MM.1S (cell line): ENCODE data around the gene GRK3.

Source experiments
- DNase-seq: peaks from one replicate; pipeline ENCODE4 v3.0.0-alpha.2; 2015
- H2AFZ ChIP-seq: fragments of 300-600 bp; sonication (generic); 2 replicates; pipeline ENCODE4 v1.6.0; 2016; ENCODE audit warnings: antibody characterized with exemption, low read length
- H3F3A ChIP-seq: fragments of 300-600 bp; sonication (generic); 2 replicates; pipeline ENCODE4 v1.6.1; 2016; ENCODE audit warnings: mild to moderate bottlenecking, antibody characterized with exemption, low read length, moderate library complexity, mixed read lengths; ENCODE audit not compliant: insufficient read depth
- H3K27ac ChIP-seq: fragments of 300-600 bp; sonication (generic); 2 replicates; pipeline ENCODE4 v1.5.1; 2016; ENCODE audit warnings: mild to moderate bottlenecking, low read length
- H3K27me3 ChIP-seq: fragments of 300-600 bp; sonication (generic); replicated peaks from 2 replicates; pipeline ENCODE4 v1.6.0; 2016; ENCODE audit warnings: low read length; ENCODE audit not compliant: insufficient read depth
- H3K36me3 ChIP-seq: fragments of 300-600 bp; sonication (generic); replicated peaks from 2 replicates; pipeline ENCODE4 v1.6.1; 2016; ENCODE audit warnings: mild to moderate bottlenecking, low read length, mixed read lengths; ENCODE audit not compliant: insufficient read depth
- H3K4me1 ChIP-seq: fragments of 300-600 bp; sonication (generic); 2 replicates; pipeline ENCODE4 v1.6.1; 2016; ENCODE audit warnings: low read length, mixed read lengths
- H3K4me2 ChIP-seq: fragments of 300-600 bp; sonication (generic); 2 replicates; pipeline ENCODE4 v1.6.0; 2016; ENCODE audit warnings: low read depth, low read length
- H3K4me3 ChIP-seq: fragments of 300-600 bp; sonication (generic); 2 replicates; pipeline ENCODE4 v1.5.1; 2016; ENCODE audit warnings: low read length, mixed read lengths
- H3K79me2 ChIP-seq: fragments of 300-600 bp; sonication (generic); 2 replicates; pipeline ENCODE4 v1.6.1; 2016; ENCODE audit warnings: mixed run types, low read length, mixed read lengths
- H3K9ac ChIP-seq: fragments of 300-600 bp; sonication (generic); 2 replicates; pipeline ENCODE4 v1.6.1; 2016; ENCODE audit warnings: low read length, mixed read lengths
- H3K9me2 ChIP-seq: fragments of 300-600 bp; sonication (generic); replicated peaks from 2 replicates; pipeline ENCODE4 v1.6.1; 2016; ENCODE audit warnings: mild to moderate bottlenecking, low read length, mixed read lengths; ENCODE audit not compliant: insufficient read depth
- H3K9me3 ChIP-seq: fragments of 300-600 bp; sonication (generic); replicated peaks from 2 replicates; pipeline ENCODE4 v1.6.1; 2016; ENCODE audit warnings: mild to moderate bottlenecking, low read length, mixed read lengths; ENCODE audit not compliant: insufficient read depth
- H4K20me1 ChIP-seq: fragments of 300-600 bp; sonication (generic); 2 replicates; pipeline ENCODE4 v1.6.1; 2016; ENCODE audit warnings: mild to moderate bottlenecking, low read length, moderate library complexity, mixed read lengths; ENCODE audit not compliant: insufficient read depth
- EZH2 ChIP-seq: fragments of 300-600 bp; sonication (generic); optimal IDR thresholded peaks from 2 replicates; pipeline ENCODE3; 2017; ENCODE audit warnings: low read depth, mild to moderate bottlenecking, antibody characterized with exemption, low read length, mixed read lengths
- EZH2phosphoT487 ChIP-seq: fragments of 300-600 bp; sonication (generic); IDR thresholded peaks from 2 replicates; pipeline ENCODE4 v1.6.1; 2018; ENCODE audit warnings: antibody characterized with exemption, low read length
- TF ChIP-seq, protein P1 (sequence below): fragments of 300-600 bp; sonication (generic); IDR thresholded peaks from 2 replicates; pipeline ENCODE4 v1.5.1; 2016; ENCODE audit warnings: antibody characterized with exemption, low read length, mixed read lengths

Gene GRK3

DNA sequence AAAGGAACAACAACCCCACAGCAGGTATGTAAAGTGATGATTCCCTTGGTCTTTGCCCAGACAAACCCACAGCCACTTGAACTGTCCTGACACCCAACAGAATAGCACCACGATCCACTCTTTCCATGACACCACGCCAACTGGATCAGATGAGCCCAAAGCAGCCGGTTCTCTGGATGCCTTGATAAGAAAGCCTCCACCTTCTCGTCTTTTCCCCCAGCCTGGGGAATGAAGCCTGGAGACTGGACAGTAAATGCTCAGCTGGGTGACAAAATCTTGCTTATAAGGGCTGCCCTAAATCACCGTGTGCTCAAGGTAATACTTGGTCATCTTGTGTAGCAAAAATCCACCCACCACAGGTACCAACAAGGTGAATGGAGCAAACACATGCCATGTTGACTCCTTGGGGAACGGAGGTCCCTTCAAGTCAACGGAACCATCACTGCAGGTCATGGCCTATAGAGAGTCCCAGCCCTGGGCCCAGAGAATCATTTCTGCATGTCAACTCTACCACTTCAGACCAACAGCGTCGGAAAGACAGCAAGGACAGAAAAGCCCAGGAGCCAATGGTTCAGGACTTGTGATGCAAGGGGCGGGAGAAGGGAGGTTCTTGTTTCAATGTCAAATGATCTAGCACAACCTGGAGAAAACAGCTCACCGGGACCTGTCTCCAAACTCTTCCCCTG is 175.3 kb downstream of the GRK3 start:
- TF ChIP-seq EZH2phosphoT487 (no peak), EZH2 (no peak)
- TF ChIP-seq, protein P1, sequence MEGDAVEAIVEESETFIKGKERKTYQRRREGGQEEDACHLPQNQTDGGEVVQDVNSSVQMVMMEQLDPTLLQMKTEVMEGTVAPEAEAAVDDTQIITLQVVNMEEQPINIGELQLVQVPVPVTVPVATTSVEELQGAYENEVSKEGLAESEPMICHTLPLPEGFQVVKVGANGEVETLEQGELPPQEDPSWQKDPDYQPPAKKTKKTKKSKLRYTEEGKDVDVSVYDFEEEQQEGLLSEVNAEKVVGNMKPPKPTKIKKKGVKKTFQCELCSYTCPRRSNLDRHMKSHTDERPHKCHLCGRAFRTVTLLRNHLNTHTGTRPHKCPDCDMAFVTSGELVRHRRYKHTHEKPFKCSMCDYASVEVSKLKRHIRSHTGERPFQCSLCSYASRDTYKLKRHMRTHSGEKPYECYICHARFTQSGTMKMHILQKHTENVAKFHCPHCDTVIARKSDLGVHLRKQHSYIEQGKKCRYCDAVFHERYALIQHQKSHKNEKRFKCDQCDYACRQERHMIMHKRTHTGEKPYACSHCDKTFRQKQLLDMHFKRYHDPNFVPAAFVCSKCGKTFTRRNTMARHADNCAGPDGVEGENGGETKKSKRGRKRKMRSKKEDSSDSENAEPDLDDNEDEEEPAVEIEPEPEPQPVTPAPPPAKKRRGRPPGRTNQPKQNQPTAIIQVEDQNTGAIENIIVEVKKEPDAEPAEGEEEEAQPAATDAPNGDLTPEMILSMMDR = no peak
- H3K4me1 ChIP-seq = no peaks in the 10 kb centered on the region
- no peaks in the 10 kb centered on the region for H3K9me2 ChIP-seq
- no peak overlapping the region for H3K4me3 ChIP-seq
- no peak overlapping the region for H2AFZ ChIP-seq
- H3K4me2 ChIP-seq = no peak overlapping the region
- H3K9me3 ChIP-seq = no peaks in the 10 kb centered on the region
- no peaks in the 10 kb centered on the region for H3K36me3 ChIP-seq
- no peak for DNase-seq
- H3K27me3 ChIP-seq = peaks cover 8% of the 10 kb centered on the region
- no peaks in the 10 kb centered on the region for H3K79me2 ChIP-seq
- no peak overlapping the region for H3K27ac ChIP-seq
- no peaks in the 10 kb centered on the region for H4K20me1 ChIP-seq
- H3K9ac ChIP-seq = no peak overlapping the region
- no peaks in the 10 kb centered on the region for H3F3A ChIP-seq

DNA sequence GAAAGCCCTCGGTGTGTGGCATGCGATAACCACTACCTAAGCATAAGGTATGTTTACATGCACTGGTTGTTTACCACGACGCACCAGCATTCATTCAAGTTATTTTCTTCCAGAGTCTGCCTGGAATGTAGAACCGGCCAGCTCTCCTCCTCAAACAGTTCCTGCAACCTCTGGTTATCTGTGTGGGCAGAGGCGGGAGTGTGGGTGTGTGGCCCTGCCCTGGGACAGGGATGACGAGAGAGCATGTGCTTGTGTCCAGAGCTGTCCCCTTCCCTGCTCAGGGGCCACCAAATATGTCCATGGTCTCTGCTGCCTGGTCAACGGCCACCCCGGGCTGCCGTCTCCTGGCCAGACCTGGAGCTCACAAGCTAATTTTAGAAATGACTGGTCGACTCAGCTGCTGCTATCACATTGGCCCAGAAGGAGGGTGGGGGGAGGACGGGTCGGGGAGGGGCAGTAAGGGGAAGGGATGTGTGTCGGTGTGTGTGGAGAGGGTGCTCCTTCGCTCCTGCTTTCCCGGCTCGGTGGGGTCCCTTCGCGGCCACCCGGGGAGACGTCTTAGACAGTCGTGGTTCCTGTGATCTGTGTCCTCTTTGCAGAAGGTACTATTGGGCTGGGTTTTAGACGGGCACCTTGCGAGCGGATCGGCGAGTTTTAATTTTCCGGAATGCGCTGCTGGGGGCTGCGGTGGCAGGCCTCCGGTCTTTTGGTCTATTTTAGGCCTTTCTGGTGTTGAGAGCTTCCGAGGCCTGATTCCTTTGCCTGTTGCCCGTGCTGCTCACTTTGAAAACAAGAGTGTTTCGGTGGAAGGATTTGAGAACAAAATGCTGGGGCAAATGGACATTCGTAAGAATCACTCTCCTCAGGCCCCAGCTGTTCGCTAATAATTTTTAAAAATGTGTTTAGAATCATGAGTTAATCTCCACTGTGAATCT is 177.5 kb downstream of the GRK3 start, which contains the start of gene MYO18B:
Gene MYO18B, plus strand, starts transcription at position 497 of the 935 bp plus-strand sequence. CDS start 18,905 bp downstream, outside the sequence.
- Histone ChIP-seq H2AFZ (peak within 1 kb of the TSS; percentile 62), H3K9me3 (no peaks in the 10 kb centered on the region), H3K27me3 (no peaks in the 10 kb centered on the region; the same call in 1 of the 2 replicates), H3F3A (no peaks in the 10 kb centered on the region), H3K9me2 (no peaks in the 10 kb centered on the region), H3K4me1 (no peaks in the 10 kb centered on the region), H3K36me3 (no peaks in the 10 kb centered on the region), H4K20me1 (no peaks in the 10 kb centered on the region), H3K9ac (peak within 1 kb of the TSS; percentile 17; the same call in 1 of the 2 replicates), H3K4me3 (peak within 1 kb of the TSS; percentile 39; the same call in 1 of the 2 replicates), H3K4me2 (peak within 1 kb of the TSS; percentile 75), H3K27ac (no peak within 1 kb of the TSS), H3K79me2 (no peaks in the 10 kb centered on the region)
- no peak for TF ChIP-seq EZH2phosphoT487
- TF ChIP-seq, protein P1 = no peak
- TF ChIP-seq EZH2 = no peak
- no peak for DNase-seq

DNA sequence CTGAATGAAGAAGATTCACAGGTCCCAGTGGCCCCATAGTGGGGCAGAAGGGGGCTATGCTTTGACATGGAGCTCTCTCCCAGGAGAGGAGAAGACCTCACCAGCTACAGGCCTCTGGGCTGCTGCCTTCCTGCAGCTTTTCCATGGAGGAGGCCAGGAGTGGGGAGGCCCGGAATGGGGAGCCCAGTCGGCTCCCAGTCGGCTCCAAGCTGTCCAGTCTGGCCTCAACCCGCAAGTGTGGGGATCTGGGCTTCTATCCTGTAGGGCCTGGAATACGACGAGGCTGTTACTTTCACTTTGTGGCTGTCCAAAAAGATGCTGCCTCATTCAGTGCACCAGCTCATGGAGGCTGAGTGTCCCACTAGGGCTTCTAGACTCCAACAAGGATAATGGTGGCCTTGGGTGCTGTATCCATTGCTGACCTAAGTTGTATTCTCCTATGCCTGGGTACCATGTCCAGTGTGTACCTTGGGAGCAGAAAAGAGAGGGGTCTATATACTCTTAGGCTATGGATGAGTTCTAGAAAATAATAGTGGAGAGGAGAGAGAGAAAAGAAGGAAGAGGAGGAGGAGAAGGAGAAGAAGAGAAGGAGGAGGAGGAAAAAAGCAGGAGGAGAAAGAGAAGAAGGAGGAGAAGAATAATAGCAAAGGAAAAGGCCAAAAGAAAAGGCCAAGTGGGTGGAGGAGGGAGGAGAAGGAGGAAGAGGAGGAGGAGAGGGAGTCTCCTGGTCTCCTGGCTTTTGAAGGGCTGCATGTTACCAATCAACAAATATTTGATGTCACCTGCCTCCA is 178.6 kb downstream of the GRK3 start:
- no peaks in the 10 kb centered on the region for H3K9me3 ChIP-seq
- TF ChIP-seq EZH2phosphoT487 (no peak), EZH2 (no peak)
- TF ChIP-seq, protein P1 = no peak
- no peak overlapping the region for H3K27ac ChIP-seq
- H3K27me3 ChIP-seq = peaks cover 6% of the 10 kb centered on the region; the same call in 1 of the 2 replicates
- H3K9ac ChIP-seq = peak overlapping the region; percentile 17; the same call in 1 of the 2 replicates
- H2AFZ ChIP-seq = peak overlapping the region; percentile 62
- no peaks in the 10 kb centered on the region for H4K20me1 ChIP-seq
- H3K4me3 ChIP-seq = peak overlapping the region; percentile 39; the same call in 1 of the 2 replicates
- H3K4me1 ChIP-seq = no peaks in the 10 kb centered on the region
- H3K79me2 ChIP-seq = no peaks in the 10 kb centered on the region
- DNase-seq = no peak
- no peaks in the 10 kb centered on the region for H3K9me2 ChIP-seq
- H3K36me3 ChIP-seq = no peaks in the 10 kb centered on the region
- H3F3A ChIP-seq = no peaks in the 10 kb centered on the region
- H3K4me2 ChIP-seq = peak overlapping the region; percentile 75
